Hematopoietic multipotent progenitor cell treated with erythropoietin and hydrocortisone succinate and interleukin-3 and kit ligand, for 4 days (in vitro differentiated cells): ENCODE results near the gene MRPL32.

Experiments
- DNase-seq: peaks from one replicate; pipeline ENCODE4 v3.0.0-alpha.2; 2015

The MRPL32 gene

GRCh38 chr7:42928754-42929153, 3.4 kb upstream of the MRPL32 start:
- DNase-seq: no peak

DNA sequence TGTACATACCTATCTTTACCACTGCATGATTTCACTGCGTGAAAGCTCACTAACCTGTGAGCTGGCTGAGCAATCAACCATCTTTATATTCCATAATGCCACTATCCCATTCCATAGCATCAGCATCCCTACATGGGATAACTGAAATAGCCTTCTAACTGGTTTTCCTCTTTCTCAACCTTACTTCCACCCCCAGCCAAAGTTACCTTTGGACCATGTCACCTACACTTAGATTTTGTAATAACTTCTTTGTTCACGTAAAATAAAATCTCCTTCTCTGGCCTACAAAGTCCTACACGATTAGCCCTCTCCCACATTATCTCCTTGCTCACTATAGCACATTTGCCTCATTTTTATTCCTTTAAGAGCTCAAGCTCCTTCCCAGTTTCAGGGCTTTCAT, 2.7 kb upstream of the MRPL32 start:
- DNase-seq: no peak

DNA sequence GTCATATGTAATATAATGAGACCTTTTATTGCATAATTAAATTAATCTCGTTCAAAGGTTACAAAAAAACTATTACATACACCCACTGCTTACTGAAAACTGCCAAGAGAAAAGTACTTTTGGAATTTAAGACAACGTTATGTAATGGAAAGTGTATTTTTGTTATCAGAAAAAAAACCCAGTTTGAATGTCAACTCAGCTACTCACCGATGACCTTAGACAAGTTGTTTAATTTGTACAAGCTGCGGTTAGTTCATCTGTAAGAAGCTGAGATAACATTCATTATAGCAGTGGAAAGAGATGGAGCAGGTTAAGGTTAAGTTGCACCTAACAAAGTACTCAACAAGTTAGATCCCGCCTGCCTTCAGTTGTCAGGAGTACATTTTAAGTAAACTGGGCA, 1.3 kb upstream of the MRPL32 start:
- no peak for DNase-seq

DNA sequence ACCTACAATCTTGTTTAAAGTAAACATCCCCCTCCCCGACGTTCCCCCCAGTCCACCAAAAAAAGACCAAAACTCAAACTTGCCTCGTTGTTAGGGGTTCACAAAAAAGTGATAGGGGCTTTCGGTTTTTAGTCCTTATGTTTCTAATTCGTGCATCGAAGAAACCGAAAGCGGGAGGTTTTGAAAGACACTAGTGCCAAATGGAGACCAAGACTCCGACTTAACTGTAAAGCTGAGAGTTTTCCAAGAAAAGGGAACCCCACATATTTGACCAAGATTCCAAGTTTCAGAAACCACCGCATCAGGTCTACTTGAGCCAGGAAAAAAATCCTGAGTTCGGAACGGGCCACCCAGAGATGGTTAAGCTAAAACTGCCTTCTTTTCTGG, 736 bp upstream of the MRPL32 start:
- DNase-seq: no peak

- peak; percentile 55 for DNase-seq
These were observed 825 bp downstream of the MRPL32 start for GRCh38 chr7:42932811-42933591.

GRCh38 chr7:42934291-42934690, 2.1 kb downstream of the MRPL32 start:
- no peak for DNase-seq

- DNase-seq: no peak
These were observed 3.7 kb downstream of the MRPL32 start for GRCh38 chr7:42935861-42936260.

- no peak for DNase-seq
These were observed 7.5 kb downstream of the MRPL32 start for GRCh38 chr7:42939457-42940240.

GRCh38 chr7:42940985-42941847, 9.0 kb downstream of the MRPL32 start:
- peak; percentile 89 for DNase-seq

GRCh38 chr7:42945821-42946626, 13.8 kb downstream of the MRPL32 start:
- DNase-seq: peak; percentile 90

- peak; percentile 11 for DNase-seq
These were observed 14.4 kb downstream of the MRPL32 start for GRCh38 chr7:42946627-42946950.

DNA sequence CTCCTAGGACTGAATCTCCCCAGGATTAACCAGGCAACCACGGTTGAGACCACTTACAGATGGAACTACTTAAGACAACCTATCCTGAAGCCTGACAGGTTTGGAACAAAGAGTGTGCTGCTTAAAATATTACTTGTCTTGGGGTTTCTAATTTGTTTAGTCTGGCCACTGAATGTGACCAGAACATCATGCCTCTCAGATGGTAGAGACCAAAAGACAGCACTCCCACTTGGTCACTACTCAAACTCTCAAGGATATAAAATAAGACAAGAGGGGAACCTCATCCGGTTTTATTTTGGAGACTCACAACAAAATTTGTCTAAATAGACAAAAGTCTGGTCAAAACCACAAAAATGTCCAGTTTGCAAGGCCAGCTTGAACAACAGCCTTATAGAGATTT, 15.3 kb downstream of the MRPL32 start:
- DNase-seq: no peak

DNA sequence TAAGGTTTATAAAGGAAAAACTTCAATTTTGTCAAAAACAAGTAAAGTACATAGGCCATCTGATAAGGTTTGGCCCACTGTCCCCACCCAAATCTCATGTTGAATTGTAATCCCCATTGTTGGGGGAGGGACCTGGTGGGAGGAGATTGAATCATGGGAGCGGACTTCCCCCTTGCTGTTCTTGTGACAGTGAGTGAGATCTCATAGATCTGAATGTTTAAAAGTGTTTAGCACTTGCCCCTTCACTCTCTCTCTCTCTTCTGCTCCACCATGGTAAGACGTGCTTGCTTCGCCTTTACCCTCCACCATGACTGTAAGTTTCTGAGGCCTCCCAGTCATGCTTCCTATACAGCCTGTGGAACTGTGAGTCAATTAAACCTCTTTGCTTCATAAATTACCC, 18.2 kb downstream of the MRPL32 start:
- no peak for DNase-seq

GRCh38 chr7:42952328-42952727, 20.2 kb downstream of the MRPL32 start:
- DNase-seq: no peak

- DNase-seq: no peak
These were observed 21.8 kb downstream of the MRPL32 start for GRCh38 chr7:42953994-42954393.

- DNase-seq: no peak
These were observed 23.9 kb downstream of the MRPL32 start for GRCh38 chr7:42956062-42956461.

GRCh38 chr7:42959549-42959948, 27.4 kb downstream of the MRPL32 start:
- DNase-seq: no peak

GRCh38 chr7:42960762-42961161, 28.6 kb downstream of the MRPL32 start:
- DNase-seq: no peak

- DNase-seq: no peak
These were observed 29.0 kb downstream of the MRPL32 start for GRCh38 chr7:42961170-42961569.

DNA sequence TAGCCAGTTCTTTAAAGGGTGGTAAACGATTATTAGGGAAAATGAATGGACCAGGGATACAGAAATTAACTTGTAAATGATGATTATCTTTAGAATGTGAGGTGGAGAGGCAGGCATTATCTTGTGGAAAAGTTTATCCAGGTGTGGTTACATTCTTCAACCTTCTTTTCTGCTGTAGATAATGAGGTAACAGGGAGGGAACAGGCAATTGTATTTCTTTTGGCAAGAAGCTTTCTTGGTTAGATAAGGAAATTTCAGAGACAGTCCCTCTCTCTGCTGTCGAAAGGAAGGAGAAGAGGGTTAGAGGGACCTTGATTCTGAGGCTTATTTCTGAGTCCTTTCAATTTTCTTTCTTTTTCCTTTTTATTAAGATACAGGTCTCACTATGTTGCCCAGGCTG, 32.1 kb downstream of the MRPL32 start:
- DNase-seq: no peak

- no peak for DNase-seq
These were observed 33.0 kb downstream of the MRPL32 start for GRCh38 chr7:42964849-42965805.

- DNase-seq: no peak
These were observed 35.2 kb downstream of the MRPL32 start for GRCh38 chr7:42967391-42967790.
